Placental epithelial cell (primary cell): ENCODE measurements around the gene MYO1A. TPM values are rescaled to one million over a fixed set of nuclear protein-coding genes. Genes with fewer than 3 reads are reported as not detected.

Experiments
- total RNA-seq: library from RNA; depleted of rRNA; stranded (reverse); fragments of >200 nt; gene quantifications from 2 replicates; pipeline ENCODE4 v1.2.3, GENCODE V29; 2012

MYO1A gene
- total RNA-seq = not detected in 2 replicates

DNA sequence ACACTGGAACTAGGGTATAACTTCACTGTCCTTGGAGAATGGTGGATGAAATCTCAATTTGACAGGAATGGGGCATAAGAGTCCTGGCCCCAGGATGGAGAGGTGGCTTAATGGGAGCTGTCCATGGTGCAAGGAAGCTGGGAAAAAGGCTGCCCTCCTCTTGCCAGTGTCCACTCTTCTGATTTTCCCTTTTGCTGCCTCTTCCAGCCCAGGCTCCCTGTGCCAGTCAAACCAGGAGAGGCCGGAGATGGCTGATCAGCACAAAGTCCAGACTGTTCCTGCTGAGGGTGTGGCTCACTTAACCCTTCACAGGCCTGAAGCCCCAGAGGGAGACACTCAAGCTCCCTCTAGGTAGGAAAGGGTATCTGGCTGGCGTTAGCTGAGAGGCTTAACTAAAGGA, at the start of gene MYO1A:
TSS of gene MYO1A (minus strand) at position 240 of the 400 bp plus-strand sequence. CDS start 1,806 bp downstream, outside the sequence.

DNA sequence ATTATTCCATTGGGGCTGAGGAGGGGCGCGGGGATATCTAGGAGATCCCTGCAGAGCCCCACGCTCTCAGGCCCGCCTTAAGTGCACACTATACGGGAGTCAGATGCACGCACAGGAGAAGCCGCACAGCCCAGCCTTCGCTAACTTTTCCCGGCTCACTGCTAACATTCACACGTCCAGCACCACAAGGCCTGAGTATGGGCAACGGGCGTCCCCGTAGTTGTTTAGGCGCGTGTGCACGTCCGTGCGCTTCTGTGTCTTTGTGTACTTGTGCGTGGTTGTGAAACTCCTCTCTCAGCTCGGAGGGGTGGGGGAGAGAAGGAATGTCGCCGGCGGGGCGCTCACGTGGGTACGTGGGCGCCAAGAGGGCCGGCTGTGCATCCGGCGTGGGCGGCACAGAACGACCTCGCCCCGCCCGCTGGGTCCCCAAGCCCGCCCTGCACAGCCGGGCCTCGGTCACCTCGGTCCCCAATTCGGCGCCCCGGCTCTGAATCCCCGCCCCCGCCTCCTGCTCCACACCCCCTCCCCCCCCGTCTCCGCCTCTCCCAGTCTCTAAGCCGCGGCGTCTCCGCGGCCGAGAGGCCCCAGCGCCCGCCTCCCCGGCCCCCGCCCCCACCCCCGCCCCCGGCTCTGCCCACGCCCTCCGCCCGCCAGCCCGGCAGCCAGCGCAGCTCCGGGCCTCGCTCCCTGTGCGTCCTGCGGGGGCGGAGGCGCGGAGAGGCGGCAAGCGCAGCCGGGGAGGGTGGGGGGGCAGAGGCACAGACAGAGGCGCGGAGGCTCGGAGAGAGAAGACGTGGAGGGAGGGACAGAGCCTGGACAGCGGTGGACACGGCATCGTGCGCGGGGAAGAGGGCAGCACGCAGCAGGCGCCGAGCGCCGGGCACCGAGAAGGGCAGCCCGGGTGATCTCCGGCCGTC, 38.7 kb upstream of the MYO1A start, which contains the start of gene NAB2:
TSS of gene NAB2 (plus strand) at position 761 of the 917 bp plus-strand sequence. CDS start 158 bp downstream, outside the sequence.

DNA sequence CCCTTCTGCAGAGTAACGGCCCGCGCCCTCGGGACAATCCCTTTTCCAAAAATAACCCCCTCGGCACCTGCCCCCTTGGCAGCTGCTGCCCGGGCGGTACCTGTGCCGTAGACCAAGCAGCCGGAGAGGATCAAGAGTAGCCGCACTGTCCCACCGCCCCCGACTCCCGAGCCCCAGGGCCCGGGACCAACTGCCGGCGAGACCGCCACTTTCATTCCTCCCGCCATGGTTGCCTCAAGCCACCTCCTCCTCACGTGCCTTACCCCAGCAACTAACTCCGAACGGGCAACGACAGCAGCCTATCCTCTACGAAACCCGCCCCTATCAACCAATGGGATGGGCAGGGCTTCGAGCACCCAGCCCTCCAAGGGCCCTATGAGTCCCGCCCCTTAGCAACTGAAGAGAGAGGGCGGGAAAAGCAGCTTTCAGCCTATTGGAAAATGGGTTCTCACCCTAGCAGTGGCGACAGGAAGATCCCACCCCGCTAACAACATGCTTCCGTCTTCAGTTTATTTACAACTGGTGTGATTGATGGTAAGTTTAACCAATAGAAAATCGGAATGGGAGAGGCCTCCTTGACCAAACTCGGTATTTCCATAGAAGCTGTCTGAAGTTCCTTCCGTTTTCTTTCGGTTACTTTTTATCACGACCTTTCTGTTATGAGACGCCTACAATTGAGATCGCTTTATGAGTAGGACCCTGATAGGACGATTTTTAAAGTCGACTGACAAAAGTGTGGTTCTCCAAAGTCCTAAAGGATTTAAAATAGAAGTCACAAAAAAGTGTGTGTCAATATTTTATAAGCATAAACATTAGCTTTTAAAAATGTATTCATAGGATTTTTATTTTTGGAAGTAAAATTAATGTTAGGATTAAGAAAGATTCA, 28.8 kb upstream of the MYO1A start, which contains the start of gene NEMP1:
TSS of gene NEMP1 (minus strand) at position 273 of the 886 bp plus-strand sequence. CDS start at position 227, 46 bp downstream.

DNA sequence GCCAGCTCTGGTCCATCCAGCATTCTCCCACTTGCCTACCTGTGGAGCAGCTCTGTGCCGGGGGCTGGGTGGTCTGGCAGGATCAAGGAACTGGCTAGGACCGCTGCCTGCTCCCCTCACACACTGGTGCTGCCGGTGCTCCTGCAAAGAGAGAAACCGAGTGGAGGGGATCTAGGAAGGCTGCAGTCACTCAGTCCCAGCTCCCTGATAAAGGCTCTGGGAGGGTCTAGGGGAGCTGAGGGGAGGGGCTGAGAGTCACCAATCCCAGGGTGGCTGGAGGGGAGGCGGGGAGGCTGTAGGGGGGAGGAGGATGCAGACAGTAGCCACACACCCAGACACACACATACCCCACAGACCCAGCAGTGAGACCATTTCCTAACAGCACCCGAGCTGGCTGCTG, 33.6 kb downstream of the MYO1A start, which contains the start of gene TAC3:
TSS of gene TAC3 (minus strand) at position 182 of the 400 bp plus-strand sequence. CDS start 732 bp downstream, outside the sequence.

DNA sequence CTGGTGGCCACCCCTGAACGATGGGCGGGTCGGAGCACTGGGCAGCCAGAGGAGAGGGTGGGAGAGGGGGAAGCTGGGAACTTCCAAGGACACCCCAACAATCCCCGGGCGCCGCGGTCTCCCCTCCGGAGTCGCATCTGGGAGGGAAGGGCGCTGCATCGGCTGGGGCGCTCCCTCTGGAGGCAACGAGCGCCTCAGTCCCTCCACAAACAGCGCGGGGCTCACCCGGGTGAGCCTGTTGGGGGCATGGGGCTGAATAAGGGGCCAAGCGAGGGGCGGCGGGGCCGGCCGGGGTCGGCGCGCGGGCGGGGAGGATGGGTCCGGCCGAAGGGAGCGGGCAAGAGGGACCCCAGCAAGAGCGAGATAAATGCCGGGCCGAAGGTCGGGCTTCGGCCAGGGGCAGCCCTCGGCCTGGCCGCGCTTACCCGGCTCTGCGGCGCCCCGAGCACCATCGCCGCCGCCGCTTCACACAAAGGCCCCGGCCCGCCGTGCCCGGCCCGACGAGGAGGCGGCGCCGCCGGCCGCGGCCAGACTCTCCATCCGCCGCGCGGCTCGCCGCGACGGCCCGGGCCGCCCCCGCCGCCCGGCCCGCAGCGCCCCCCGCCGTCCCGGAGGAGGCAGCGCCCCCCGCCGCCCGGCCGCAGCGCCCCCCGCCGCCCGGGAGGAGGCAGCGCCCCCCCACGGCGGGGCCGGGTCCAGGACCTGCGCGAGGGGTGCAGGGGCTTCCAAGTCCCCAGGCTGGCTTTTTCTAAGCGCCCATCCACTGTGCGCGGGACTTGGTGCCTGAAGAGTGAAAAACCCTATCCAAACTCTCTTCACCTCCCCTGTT, 43.7 kb downstream of the MYO1A start, which contains the start of gene ZBTB39:
TSS of gene ZBTB39 (minus strand) at position 567 of the 829 bp plus-strand sequence. CDS start 1,629 bp downstream, outside the sequence.

Other genes starting within 250 kb of the MYO1A start
- under 0.01 TPM in 1 of 2 replicates, not detected in the other for gene SDR9C7, start 115.7 kb downstream of the MYO1A start, total RNA-seq
- 0.39 and 0.43 TPM in 2 replicates for gene RDH16, start 92.5 kb downstream of the MYO1A start, total RNA-seq
- gene ZBTB39, start 43.6 kb downstream of the MYO1A start, total RNA-seq = 8.2 and 8.7 TPM in 2 replicates
- not detected in 2 replicates for gene TAC3, start 33.6 kb downstream of the MYO1A start, total RNA-seq
- 5.0 and 5.1 TPM in 2 replicates for gene NEMP1, start 28.7 kb upstream of the MYO1A start, total RNA-seq
- 22.8 and 50.1 TPM in 2 replicates for gene NAB2, start 39.0 kb upstream of the MYO1A start, total RNA-seq
- 58.7 and 143 TPM in 2 replicates for gene STAT6, start 61.2 kb upstream of the MYO1A start, total RNA-seq
- 209 and 237 TPM in 2 replicates for gene LRP1, start 78.4 kb upstream of the MYO1A start, total RNA-seq
- not detected in 2 replicates for gene LRP1-AS, start 97.5 kb upstream of the MYO1A start, total RNA-seq
- gene NXPH4, start 166.7 kb upstream of the MYO1A start, total RNA-seq = 1.2 TPM in 1 of 2 replicates, not detected in the other
- 91.1 and 211 TPM in 2 replicates for gene SHMT2, start 179.6 kb upstream of the MYO1A start, total RNA-seq
- 0.39 TPM in 1 of 2 replicates, not detected in the other for gene STAC3, start 201.1 kb upstream of the MYO1A start, total RNA-seq